GM06990 (cell line): ENCODE measurements around the gene BAX.
"Not testable (repeated sequence)": the region's sequence is repeated elsewhere in the genome, so short reads cannot be mapped to it uniquely, and the experiment has no call there.

ENCODE experiments used
- DNase-seq: peaks from one replicate; pipeline ENCODE4 v3.0.0-alpha.2; 2011; ENCODE audit not compliant: insufficient read length; ENCODE audit errors: extremely low read depth
- H3K27me3 ChIP-seq: replicated peaks from 2 replicates; pipeline ENCODE4 v1.6.0; 2011; ENCODE audit warnings: low read length; ENCODE audit not compliant: control insufficient read depth, insufficient read depth
- H3K36me3 ChIP-seq: 2 replicates; pipeline ENCODE4 v1.5.1; 2011; ENCODE audit warnings: low read length; ENCODE audit not compliant: control insufficient read depth, insufficient read depth
- H3K4me3 ChIP-seq: replicated peaks from 2 replicates; pipeline ENCODE4 v1.5.1; 2011; ENCODE audit warnings: low read depth, mild to moderate bottlenecking, control low read depth, low read length
- TF ChIP-seq, protein P1 (sequence below): IDR thresholded peaks from 2 replicates; pipeline ENCODE4 v1.5.1; 2011; ENCODE audit warnings: low read length, control low read depth, mild to moderate bottlenecking, inconsistent platforms; ENCODE audit not compliant: insufficient read depth, poor library complexity, severe bottlenecking

The BAX gene

DNA sequence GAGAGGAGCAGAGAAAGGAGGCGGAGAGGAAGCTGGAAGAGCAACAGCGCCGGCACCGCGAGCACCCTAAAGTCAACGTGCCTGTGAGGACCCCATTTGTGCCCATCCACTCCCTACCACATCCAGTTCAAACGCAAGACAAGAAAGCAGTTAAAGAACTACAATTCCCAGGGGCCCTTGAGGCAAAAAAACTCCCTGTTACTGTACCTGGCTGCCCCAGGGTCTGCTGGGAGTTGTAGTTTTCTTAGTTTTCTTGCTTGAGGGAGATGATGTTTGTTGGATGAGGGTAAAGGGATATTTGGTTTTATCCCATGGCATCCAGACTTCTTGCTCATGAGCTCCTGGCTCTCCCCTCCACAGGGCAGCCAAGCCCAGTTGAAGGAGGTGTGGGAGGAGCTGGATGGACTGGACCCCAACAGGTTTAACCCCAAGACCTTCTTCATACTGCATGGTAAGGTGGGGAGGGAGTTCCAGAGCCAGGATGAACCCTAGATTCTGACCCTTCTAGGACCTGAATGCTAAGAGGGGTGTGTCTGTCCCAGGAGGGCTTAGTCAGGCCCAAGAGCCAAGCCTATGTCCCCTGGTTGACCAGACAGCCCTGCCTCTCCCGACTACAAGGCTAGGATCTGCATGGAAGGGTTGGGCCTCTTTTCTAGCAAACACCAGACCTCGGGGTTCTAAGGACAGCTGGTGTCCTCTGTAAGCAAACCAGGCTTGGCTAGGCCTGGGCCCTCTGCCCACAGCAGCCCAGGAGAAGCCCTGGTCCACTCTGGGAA, 41.4 kb upstream of the BAX start:
- no peak for DNase-seq

DNA sequence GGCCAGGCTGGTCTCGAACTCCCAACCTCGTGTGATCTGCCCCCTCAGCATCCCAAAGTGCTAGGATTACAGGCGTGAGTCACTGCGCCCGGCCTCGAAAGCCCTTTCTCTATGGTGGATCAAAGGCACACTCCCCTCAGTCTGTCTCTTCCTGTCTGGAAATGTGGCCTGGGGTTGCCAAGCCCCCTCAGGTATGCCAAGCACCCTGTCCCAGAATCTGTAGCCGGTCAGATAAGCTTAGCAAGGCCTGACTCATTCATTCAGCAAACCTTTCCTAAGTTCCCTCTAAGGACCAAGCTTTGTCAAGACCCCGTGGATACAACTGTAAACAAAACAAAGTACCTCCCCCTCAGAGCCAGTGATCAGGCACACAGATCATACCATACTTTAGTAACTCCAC, 40.5 kb upstream of the BAX start:
- no peak for DNase-seq
- TF ChIP-seq, protein P1, sequence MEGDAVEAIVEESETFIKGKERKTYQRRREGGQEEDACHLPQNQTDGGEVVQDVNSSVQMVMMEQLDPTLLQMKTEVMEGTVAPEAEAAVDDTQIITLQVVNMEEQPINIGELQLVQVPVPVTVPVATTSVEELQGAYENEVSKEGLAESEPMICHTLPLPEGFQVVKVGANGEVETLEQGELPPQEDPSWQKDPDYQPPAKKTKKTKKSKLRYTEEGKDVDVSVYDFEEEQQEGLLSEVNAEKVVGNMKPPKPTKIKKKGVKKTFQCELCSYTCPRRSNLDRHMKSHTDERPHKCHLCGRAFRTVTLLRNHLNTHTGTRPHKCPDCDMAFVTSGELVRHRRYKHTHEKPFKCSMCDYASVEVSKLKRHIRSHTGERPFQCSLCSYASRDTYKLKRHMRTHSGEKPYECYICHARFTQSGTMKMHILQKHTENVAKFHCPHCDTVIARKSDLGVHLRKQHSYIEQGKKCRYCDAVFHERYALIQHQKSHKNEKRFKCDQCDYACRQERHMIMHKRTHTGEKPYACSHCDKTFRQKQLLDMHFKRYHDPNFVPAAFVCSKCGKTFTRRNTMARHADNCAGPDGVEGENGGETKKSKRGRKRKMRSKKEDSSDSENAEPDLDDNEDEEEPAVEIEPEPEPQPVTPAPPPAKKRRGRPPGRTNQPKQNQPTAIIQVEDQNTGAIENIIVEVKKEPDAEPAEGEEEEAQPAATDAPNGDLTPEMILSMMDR = no peak
- H3K36me3 ChIP-seq = peaks cover 32% of the 10 kb centered on the region
- no peak overlapping the region for H3K4me3 ChIP-seq
- H3K27me3 ChIP-seq = no peaks in the 10 kb centered on the region

More for the DNA sequence above, 41.4 kb upstream of the BAX start:
- Histone ChIP-seq H3K4me3 (no peak overlapping the region), H3K27me3 (no peaks in the 10 kb centered on the region), H3K36me3 (peaks cover 28% of the 10 kb centered on the region)
- TF ChIP-seq, protein P1 = no peak

DNA sequence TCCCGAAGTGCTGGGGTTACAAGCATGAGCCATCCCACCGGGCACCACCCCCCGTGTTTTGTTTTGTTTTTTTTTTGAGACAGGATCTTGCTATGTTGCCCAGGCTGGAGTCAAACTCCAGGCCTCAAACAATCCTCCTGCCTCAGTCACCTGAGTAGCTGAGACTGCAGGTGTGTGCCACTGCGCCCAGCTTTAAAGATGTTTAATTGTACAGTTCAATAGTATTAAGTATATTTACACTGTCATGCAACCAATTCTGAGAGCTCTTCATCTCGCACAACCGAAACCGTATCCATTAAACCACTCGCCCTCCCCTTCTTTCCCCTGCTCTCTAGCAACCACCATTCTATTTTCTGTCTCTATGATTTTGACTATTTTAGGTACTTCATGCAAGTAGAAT, 38.9 kb upstream of the BAX start:
- peaks cover 33% of the 10 kb centered on the region for H3K36me3 ChIP-seq
- H3K4me3 ChIP-seq = no peak overlapping the region
- no peaks in the 10 kb centered on the region for H3K27me3 ChIP-seq
- TF ChIP-seq, protein P1 = no peak
- DNase-seq = no peak

DNA sequence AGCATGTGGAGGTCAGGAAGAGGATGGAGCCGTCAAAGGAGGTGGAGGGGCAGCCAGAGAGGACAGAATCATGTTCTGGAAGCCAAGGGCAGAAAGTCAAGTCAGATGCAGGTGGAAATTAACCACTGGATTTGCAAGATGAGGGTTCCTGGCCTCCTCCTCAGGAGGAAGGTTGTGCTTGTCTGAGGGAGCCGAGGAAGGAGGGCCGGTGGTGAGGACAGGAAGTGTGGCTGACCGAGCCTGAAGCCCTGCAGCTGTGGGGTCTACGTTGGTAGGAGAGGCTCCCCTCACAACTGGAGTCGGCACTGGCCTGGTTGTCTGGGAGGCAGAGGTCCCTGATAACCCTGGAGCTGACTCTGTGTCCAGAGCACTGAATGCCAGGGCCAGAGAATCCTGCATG, 36.6 kb upstream of the BAX start:
- DNase-seq = no peak
- TF ChIP-seq, protein P1 = no peak
- Histone ChIP-seq H3K36me3 (peaks cover 42% of the 10 kb centered on the region), H3K27me3 (no peaks in the 10 kb centered on the region), H3K4me3 (no peak overlapping the region)

DNA sequence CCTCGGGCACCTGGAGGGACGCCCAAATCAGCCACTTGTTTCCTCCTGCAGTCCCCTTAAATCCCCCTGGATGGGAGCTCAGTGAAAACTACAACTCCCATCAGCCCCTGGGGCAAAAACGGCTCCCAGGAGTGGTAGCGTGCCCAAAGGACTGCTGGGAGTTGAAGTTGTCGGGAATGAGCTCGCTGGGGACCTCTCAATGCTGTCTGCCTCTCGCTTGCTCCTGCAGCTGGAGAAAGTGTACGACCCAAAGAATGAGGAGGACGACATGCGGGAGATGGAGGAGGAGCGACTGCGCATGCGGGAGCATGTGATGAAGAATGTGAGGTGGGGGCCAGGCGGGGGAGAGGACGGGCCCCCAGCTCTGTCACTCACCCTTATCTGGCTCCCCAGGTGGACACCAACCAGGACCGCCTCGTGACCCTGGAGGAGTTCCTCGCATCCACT, 35.9 kb upstream of the BAX start:
- DNase-seq = no peak

DNA sequence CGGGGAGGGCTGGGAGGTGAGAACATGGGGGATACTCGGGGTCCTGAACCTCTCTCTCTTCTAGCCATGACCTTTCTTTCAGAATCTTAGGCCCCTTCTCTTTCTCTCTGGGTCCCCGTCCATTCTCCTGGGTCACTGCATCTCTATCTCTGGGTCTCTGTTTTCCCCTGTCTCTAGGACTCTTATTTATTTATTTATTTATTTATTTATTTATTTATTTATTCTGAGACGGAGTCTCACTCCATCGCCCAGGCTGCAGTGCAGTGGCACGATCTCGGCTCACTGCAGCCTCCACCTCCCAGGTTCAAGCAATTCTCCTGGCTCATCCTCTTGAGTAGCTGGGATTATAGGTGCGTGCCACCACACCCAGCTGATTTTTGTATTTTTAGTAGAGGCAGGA, 35.4 kb upstream of the BAX start:
- H3K36me3 ChIP-seq = peaks cover 34% of the 10 kb centered on the region
- DNase-seq, H3K4me3 ChIP-seq, H3K27me3 ChIP-seq: not testable (repeated sequence)

More for the DNA sequence above, 35.9 kb upstream of the BAX start:
- no peaks in the 10 kb centered on the region for H3K27me3 ChIP-seq
- peaks cover 36% of the 10 kb centered on the region for H3K36me3 ChIP-seq
- TF ChIP-seq, protein P1 = no peak
- no peak overlapping the region for H3K4me3 ChIP-seq
